ENCODE measurements around the gene NTM.

The NTM gene

GRCh38 chr11:132103021-132103420 lies 732.6 kb downstream of the NTM start:
- DNase-seq, result no peak

- DNase-seq, result no peak
These were observed 735.9 kb downstream of the NTM start for GRCh38 chr11:132106096-132106982.

- DNase-seq, result no peak
These were observed 740.9 kb downstream of the NTM start for GRCh38 chr11:132111316-132111715.

- no peak for DNase-seq
These were observed 741.4 kb downstream of the NTM start for GRCh38 chr11:132111838-132112237.

- DNase-seq, result no peak
These were observed 742.4 kb downstream of the NTM start for GRCh38 chr11:132112846-132113245.

GRCh38 chr11:132114185-132114584 lies 743.8 kb downstream of the NTM start:
- DNase-seq, result peak; percentile 11

- DNase-seq, result no peak
These were observed 744.3 kb downstream of the NTM start for GRCh38 chr11:132114743-132115142.

GRCh38 chr11:132115454-132115853 lies 745.0 kb downstream of the NTM start:
- no peak for DNase-seq

GRCh38 chr11:132116516-132116915 lies 746.1 kb downstream of the NTM start:
- DNase-seq, result no peak

- DNase-seq, result no peak
These were observed 748.2 kb downstream of the NTM start for GRCh38 chr11:132118661-132119060.

- DNase-seq, result no peak
These were observed 749.2 kb downstream of the NTM start for GRCh38 chr11:132119573-132119972.

- DNase-seq, result no peak
These were observed 752.3 kb downstream of the NTM start for GRCh38 chr11:132122735-132123134.

GRCh38 chr11:132123449-132123848 lies 753.0 kb downstream of the NTM start:
- DNase-seq, result no peak

- DNase-seq, result no peak
These were observed 753.7 kb downstream of the NTM start for GRCh38 chr11:132123854-132124835.

GRCh38 chr11:132125988-132126871 lies 755.8 kb downstream of the NTM start:
- DNase-seq, result peak; percentile 41

GRCh38 chr11:132126973-132127899 lies 756.8 kb downstream of the NTM start:
- peak; percentile 63 for DNase-seq

GRCh38 chr11:132127900-132128288 lies 757.5 kb downstream of the NTM start:
- DNase-seq, result no peak

- no peak for DNase-seq
These were observed 760.6 kb downstream of the NTM start for GRCh38 chr11:132131047-132131446.

GRCh38 chr11:132131961-132132360 lies 761.5 kb downstream of the NTM start:
- DNase-seq, result no peak

GRCh38 chr11:132134322-132134721 lies 763.9 kb downstream of the NTM start:
- no peak for DNase-seq

- no peak for DNase-seq
These were observed 767.0 kb downstream of the NTM start for GRCh38 chr11:132137289-132137980.
